Central memory CD4-positive, alpha-beta T cell (primary cell): ENCODE data around the gene NRARP.
"Not testable (repeated sequence)": the region's sequence is repeated elsewhere in the genome, so short reads cannot be mapped to it uniquely, and the experiment has no call there.

Experiments used
- DNase-seq: peaks from one replicate; pipeline ENCODE4 v3.0.0; 2022
- total RNA-seq, 3 experiments: gene quantifications; one replicate each; lab custom pipeline; 2026; lab: John Stamatoyannopoulos, UW

Gene NRARP, protein sequence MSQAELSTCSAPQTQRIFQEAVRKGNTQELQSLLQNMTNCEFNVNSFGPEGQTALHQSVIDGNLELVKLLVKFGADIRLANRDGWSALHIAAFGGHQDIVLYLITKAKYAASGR
- 0.22 to 4.2 (median 3.1) reads per million in 3 experiments for total RNA-seq

DNA sequence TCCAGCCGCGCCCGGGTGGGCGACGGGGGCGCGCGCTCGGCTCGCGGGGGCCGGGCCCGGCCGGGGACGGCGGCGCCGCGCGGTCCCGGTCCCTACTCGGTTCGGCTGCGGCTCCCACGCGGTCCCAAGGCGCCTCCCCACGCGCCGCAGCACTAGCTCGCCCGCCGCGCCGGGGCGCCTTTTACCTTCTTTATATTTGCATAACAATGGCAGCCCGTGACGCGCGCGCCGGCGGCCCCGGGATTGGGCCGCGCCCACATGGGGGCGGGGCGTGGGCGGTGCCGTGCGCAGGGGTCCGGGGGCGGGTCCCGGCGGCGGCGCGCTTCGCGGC, at the start of gene NRARP:
Gene NRARP, minus strand, starts transcription at position 154 of the 331 bp plus-strand sequence. CDS start 343 bp downstream, outside the sequence.
- DNase-seq: peak; percentile 88

DNA sequence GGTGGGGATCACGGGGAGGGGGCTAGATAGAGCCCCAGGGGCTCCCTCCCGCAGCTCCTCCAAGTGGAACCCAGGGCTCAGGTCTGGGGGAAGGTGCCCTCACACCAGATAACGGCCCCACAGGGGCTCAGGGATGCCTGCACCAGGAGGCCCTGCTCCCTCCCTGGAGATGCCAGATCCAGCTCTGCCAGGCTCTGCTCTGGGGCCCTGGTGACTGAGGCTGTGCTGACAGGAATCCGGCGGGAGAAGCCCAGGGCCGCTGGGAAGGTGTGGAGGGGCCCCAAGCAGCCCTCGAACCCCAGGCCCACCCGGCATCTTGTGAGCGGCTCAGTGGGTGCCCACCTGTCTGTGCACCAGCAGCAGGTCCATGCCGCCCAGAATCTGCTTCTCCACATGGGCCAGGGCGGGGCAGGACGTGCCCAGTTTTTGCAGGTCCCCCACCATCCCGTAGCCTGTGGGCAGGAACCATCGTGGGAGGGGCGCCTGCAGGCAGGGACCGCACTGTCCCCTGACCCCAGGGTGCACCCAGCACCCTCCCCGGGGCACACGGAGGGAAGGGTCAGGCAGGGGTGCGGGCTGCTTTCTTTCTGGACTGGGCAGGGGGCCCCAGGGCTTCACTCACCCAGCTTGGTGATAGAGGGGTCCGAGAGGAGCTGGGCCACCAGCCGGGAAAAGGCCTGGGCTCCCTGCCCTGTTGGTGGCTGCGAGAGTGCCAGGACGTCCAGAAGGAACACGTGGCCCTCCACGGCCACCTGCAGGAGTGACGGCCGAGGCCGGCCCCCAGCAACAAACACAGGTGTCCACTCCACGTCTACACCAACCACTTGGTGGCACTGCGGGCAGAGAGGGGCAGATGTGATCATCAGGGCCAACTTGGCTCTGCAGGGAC, 48.9 kb upstream of the NRARP start:
- no peak for DNase-seq

DNA sequence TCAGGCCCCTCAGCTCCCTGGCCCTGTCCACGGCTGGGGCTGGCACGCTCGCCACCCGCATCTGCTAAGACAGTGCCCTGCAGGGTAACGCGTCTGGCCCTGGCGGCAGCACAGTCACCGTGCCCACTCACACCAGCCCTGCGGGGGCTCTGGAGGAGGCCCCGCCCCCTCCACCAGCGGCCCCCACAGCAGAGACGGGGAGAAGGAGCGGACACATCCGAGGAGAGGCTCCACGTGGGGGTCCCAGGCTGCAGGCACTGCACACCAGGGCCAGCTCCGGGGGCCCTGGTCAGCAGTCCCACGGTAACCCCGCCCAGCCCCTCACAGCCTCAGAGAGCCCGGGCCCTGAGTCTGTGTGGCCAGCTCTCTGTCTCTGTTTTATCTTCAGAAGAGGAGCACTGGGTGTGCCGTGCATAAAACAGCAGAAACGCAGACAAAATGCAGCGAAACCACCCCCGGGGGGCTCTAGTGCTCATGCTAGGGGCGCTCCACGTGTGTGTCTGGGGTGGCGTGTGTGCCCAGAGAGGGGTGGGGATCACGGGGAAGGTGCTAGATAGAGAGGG, 47.5 kb upstream of the NRARP start:
- DNase-seq: no peak

DNA sequence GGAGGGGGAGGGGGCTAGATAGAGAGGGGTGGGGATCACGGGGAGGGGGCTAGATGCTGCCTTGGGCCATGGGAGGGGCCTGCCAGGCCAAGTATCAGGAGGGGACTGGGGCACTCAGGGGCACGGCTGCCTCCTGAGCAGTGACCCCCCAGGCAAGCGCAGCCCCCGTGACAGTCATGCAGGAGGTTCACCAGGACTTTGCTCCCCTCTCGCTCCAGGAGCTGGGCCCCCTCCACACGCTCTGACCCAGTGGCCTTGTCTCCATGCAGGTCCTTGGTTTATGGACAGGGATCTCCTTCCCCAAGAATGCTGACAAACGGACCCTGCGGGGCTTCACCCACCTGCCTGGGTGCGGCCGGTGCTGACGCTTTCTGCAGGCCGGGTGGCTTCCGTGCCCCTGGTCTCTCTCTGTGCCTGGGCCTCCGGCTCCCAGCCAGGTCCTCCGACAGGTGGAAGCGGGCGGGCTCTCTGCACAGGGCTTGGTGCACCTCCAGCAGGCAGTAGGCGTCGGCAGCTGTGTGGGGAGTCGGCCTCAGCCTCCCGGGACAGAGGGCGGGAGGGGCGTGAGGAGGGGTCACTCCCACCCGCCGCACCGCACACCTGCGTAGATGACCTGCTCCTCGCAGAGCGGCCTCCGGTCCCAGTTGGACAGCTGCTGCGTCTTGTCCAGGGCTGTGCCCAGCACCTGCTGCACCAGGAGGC, 46.8 kb upstream of the NRARP start:
- DNase-seq: no peak

DNA sequence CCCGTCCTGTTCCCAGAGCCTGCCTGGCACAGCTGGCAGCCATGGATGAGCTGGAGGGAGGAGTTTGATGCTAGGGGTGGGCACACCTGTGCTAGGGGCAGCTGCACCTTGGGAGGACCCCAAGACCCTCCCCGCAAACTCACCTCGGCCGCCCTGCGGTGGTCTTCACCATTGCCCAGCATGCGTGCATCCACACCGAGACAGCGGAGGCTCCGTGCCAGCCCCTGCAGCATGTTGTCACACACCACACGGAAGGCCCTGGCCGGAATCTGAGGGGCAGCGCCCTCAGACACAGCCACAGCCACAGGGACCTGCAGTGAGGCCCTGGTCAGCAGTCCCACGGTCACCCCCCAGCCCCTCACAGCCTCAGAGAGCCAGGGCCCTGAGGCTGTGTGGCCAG, 45.9 kb upstream of the NRARP start:
- no peak for DNase-seq

DNA sequence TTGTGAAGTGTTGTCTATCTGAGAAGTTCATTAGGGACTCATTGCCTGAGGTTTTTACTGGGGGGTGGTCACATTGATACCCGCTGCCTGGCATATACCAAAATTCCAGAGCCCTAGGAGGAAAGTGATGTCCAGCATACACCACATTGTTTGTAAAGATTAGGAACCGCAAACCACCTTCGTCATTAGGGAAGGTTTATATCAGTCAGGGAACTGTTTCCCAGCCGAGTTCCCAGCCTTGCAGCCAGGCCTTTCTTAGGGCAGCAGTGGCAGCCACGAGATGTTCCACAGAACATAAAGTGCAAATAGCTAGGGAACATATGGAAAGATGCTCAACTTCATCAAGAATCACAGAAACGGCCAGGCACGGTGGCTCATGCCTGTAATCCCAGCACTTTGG, 40.4 kb upstream of the NRARP start:
- DNase-seq: no peak

DNA sequence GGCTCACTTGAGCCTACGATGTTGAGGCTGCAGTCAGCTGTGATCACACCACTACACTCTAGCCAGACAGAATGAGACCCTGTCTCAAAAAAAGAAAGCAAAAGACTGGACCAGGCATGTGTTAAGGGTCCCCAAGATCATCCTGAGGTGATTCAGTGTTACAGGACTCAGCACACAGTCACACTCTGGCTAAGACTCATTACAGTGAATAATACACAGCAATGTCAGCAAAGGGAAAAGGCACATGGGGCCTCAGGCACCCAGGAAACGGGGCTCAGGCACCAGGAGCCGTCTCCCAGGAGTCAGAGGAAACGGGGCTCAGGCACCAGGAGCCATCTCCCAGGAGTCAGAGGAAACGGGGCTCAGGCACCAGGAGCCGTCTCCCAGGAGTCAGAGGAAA, 39.2 kb upstream of the NRARP start:
- DNase-seq: no peak

DNA sequence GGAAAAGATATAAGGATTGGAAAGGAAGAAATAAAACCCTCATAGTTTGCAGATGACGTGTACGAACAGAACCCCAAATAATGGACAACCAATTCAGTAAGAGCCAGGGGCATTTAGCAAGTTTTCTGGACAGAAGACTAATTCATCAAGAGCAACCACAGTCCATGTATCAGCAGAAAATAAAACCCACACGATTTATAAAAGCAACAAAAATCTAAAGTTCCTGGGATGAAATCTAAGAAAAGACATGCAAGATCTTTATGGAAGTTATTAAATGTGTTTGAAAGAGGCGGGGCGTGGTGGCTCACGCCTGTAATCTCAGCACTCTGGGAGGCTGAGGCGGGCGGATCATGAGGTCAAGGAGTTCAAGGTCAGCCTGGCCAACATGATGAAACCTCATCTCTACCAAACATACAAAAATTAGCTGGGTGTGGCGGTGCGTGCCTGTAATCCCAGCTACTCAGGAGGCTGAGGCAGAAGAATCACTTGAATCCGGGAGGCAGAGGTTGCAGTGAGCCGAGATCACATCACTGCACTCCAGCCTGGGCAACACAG, 37.9 kb upstream of the NRARP start:
- not testable (repeated sequence) for DNase-seq

DNA sequence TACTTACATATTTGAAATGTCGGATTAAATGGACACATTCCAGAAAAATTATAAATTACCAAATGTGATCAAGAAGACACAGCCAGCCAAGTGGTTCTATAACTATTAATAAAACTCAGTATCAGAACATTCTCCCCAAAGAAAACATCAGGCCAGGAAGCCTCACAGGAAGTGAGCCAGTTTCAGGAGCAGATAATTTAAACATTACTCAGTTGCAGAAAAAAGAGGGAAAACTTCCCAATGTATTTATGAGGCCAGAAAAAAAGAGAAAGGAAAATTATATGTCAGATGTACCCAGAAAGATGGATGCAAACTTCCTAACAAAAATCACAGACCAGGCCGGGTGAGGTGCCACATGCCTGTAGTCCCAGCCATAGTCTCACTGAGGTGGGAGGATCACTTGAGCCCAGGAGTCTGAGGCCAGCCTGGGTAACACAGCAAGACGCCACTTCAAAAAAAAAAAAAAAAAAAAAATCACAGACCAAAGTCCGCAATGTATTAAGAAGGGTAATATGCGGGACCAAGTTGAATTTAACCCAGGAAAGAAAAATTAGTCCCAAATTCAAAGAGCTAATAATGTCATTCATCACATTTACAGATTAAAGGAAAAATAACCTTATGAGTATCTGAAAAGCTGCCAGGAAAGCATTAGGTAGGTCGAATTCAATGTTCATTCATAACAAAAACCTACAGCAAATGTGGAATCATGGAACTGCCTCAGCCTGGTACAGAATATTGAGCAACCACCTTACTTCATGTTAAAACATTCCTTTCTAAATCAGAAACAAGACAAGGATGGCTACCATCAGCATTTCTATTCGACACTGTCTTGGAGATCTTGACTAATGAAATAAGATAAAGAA, 37.2 kb upstream of the NRARP start:
- DNase-seq: no peak

DNA sequence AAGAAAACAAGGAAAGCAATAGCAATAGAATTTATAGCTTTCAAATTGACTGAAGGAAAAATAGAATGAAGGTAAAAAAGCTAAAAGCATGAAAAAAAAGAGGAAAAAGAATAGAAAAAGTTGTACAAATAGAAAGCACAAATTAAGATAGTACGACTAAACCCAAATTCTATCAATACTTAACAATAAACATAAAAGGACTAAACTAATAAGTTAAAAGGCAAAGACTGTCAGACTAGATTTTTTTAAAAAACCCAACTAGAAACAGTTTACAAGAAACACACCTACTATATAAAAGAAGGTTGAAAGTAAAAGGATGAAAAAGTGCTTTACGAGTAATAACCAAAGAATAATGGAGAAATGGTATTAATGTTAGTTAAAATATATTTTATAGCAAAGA, 34.7 kb upstream of the NRARP start:
- no peak for DNase-seq

DNA sequence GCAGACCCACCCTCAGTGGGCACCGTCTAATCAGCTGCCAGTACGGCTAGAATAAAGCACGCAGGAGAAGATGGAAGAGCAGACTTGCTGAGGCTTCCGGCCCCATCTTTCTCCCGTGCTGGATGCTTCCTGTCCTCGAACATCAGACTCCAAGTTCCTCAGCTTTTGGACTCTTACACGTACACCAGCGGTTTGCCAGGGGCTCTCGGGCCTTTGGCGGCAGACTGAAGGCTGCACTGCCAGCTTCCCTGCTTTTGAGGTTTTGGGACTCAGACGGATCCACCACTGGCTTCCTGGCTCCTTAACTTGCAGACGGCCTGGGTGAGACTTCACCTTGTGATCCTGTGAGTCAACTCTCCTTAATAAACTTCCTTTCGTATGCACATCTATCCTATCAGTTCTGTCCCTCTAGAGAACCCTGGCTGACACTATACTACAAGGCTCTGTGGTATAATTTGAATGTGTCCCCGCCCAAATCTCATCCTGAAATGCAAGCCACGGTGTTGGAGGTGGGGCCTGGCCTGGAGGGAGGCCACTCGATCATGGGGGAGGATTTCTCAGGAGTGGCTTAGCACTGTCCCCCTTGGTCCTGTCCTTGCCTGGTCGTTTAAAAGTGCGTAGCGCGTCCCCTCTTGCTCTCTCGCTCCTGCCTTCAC, 31.1 kb upstream of the NRARP start:
- no peak for DNase-seq

DNA sequence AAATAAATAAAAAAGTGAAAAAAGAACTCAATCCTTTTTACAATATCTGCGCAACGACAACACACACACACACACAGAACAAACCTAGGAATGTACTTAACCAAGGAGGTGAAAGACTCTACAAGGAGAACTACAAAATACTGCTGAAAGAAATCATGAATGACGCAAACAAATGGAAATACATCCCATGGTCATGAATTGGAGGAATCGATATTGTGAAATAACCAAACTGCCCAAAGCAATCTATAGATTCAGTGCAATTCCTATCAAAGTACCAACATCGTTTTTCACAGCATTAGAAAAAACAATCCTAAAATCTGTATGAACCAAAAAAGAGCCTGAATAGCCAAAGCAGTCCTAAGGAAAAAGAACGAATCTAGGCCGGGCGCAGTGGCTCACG, 29.9 kb upstream of the NRARP start:
- DNase-seq: no peak

DNA sequence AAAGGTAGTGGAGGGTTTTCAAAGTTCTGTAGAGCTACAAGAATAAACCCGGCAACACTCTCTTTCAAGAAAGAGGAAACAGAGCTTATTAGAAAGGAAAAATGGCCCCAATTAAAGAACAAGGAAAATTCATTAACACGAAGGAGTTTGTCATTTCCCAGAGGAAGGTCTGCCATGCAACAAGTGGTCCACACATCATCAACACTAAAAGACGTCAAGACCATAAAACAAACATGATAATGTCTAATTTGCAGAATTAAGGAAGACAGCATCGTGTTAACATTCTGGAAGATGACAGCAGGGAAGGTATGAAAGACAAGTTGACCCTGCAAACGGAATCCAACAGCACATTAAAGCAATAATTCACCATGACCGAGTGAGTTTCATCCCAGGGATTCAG, 28.6 kb upstream of the NRARP start:
- no peak for DNase-seq

DNA sequence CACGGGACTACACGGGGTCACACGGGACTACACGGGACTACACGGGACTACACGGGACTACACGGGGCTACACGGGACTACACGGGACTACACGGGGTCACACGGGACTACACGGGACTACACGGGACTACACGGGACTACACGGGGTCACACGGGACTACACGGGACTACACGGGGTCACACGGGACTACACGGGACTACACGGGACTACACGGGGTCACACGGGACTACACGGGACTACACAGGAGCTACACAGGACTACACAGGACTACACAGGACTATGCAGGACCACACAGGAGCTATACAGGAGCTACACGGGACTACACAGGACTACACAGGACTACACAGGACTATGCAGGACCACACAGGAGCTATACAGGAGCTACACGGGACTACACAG, 27.5 kb upstream of the NRARP start:
- not testable (repeated sequence) for DNase-seq

DNA sequence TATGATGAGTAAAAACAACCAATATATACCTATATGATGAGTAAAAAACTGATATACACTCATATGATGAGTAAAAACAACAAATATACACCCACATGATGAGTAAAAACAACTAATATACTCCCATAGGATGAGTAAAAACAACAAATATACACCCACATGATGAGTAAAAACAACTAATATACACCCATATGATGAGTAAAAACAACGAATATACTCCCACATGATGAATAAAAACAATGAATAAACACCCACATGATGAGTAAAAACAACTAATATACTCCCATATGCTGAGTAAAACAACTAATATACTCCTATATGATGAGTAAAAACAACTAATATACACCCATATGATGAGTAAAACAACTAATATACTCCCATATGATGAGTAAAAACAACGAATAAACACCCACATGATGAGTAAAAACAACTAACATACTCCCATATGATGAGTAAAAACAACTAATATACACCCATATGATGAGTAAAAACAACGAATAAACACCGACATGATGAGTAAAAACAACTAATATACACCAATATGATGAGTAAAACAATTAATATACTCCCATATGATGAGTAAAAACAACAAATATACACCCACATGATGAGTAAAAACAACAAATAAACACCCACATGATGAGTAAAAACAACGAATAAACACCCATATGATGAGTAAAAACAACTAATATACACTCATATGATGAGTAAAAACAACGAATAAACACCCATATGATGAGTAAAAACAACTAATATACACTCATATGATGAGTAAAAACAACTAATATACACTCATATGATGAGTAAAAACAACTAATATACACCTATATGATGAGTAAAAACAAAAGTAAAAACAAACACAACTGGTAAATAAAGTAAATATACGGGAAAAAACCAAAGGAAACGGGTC, 25.8 kb upstream of the NRARP start:
- not testable (repeated sequence) for DNase-seq

DNA sequence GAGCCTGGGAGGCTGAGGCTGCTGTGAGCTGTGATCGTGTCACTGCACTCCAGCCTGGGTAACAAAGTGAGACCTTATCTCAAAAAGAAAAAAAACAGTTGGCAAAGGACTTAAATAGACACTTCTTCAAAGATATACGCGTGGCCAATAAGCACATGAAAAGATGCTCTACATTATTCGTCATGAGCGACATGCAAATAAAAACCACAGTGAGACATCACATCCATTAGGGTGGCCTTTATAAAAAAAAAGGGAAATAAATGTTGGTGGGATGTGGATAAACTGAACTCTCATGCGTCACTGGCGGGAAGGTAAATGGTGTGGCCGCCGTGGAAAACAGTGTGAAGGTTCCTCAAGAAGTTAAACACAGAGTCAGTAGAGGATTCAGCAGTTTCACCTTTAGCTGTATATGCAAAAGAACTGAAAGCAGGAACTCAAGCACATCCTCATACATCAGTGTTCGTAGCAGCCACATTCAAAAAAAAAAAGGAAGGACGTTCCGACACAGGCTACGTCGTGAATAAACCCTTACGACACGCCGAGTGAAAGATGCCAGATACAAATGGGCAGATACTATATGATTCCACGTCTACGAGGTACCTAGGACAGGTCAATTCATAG, 24.5 kb upstream of the NRARP start:
- no peak for DNase-seq

DNA sequence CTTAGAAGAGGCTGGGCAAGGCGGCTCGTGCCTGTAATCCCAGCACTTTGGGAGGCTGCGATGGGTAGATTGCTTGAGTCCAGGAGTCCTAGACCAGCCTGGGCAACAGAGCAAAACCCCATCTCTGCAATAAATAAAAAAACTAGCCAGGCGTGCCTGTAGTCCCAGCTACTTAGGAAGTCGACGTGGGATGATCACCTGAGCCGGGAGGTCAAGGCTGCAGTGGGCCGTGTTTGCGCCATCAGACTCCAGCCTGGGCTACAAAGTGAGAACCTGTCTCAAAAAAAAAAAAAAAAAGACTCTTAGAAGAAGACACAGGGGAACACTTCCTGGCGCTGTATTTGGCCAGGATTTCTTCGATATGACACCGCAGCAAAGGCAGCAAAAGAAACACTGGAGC, 23.7 kb upstream of the NRARP start:
- no peak for DNase-seq

DNA sequence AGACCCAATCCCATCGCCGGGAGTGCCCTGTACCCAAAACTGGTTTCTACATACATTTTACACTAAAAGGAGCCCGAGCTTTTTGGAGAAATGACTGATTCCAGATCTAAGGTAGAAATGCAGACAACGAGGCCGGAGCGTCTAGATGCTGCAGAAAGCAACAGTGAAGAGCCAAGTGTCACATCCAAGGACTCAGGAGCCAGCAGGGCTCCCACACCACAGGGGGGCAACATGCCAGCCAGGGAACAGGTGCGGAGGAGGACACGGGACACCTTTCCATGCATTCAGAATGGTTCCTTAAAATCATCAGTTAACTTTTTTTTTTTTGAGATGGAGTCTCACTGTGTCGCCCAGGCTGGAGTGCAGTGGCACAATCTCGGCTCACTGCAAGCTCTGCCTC, 23.1 kb upstream of the NRARP start:
- DNase-seq: no peak

DNA sequence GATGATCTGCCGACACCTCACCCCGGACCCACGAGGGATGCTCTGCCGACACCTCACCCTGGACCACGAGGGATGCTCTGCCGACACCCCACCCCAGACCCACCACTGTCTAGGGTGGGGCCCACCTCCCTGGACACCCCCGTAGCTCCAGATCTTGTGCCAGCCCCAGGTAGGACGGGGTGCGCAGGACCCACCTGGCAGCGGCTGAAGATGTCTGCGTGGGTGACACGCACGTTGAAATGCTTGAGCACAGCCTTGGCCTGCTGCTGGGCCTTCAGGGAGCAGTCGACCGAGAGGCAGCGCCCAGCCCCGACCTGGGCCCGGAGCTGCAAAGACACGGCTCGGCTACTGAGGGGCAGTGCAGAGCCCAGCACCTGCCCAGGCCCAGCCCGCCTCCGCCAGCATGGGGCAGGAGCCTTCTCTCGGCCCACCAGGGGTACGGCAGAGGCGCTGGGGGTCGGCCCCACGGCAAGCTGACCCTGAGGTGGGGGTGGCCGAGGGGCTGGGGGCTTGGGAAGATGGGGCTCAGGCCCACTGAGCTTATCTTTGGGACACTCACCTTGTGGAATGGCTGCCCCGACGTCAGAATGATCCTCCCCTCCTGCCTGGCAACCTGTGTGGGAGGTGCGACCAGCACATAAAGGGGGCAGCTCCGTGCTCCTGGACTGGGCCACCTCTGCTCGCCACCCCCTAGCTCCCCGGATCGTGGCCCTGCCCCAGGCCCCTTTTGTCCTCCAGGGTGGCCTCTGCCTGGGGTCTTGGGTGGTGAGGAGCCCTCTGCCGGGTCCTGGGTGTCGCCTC, 21.7 kb upstream of the NRARP start:
- no peak for DNase-seq
